Osteoblast (primary cell): Measurements from ENCODE around the gene PMPCA. TPM values are rescaled to one million over a fixed set of nuclear protein-coding genes. Genes with fewer than 3 reads are reported as not detected.
A peak's percentile ranks its signal among the peaks of the same experiment; 100 is the strongest.

ENCODE experiments used
- DNase-seq: peaks from one replicate; pipeline ENCODE4 v3.0.0; 2011; ENCODE audit warnings: low spot score, mixed read lengths; ENCODE audit not compliant: insufficient read length; ENCODE audit errors: missing footprints
- H2AFZ ChIP-seq: 2 replicates; pipeline ENCODE4 v1.6.0; 2011; ENCODE audit warnings: mild to moderate bottlenecking, low read length
- H3K27ac ChIP-seq: 2 replicates; pipeline ENCODE4 v1.5.1; 2011; ENCODE audit warnings: mild to moderate bottlenecking, low read depth, low read length, moderate library complexity
- H3K27me3 ChIP-seq: 2 replicates; pipeline ENCODE4 v1.6.0; 2012; ENCODE audit warnings: mild to moderate bottlenecking, control low read depth, inconsistent platforms, low read length, moderate library complexity; ENCODE audit not compliant: insufficient read depth
- H3K36me3 ChIP-seq: 2 replicates; pipeline ENCODE4 v1.5.1; 2011; ENCODE audit warnings: mild to moderate bottlenecking, low read length, control low read depth, moderate library complexity; ENCODE audit not compliant: insufficient read depth
- H3K4me1 ChIP-seq: 2 replicates; pipeline ENCODE4 v1.5.1; 2011; ENCODE audit warnings: mild to moderate bottlenecking, low read length, control low read depth, moderate library complexity; ENCODE audit not compliant: insufficient read depth
- H3K4me2 ChIP-seq: 2 replicates; pipeline ENCODE4 v1.6.0; 2011; ENCODE audit warnings: mild to moderate bottlenecking, low read length; ENCODE audit not compliant: insufficient read depth
- H3K4me3 ChIP-seq: fragments of 200-600 bp; sonication (generic); 3 replicates; pipeline ENCODE4 v1.5.1; 2012; ENCODE audit warnings: mild to moderate bottlenecking, low read length, inconsistent platforms; ENCODE audit not compliant: insufficient read depth
- H3K79me2 ChIP-seq: 2 replicates; pipeline ENCODE4 v1.6.0; 2012; ENCODE audit warnings: mild to moderate bottlenecking, low read length, control low read depth, inconsistent platforms; ENCODE audit not compliant: insufficient read depth
- H3K9me3 ChIP-seq: 2 replicates; pipeline ENCODE4 v1.5.1; 2011; ENCODE audit warnings: low read depth, low read length, control low read depth
- H4K20me1 ChIP-seq: 2 replicates; pipeline ENCODE4 v1.6.0; 2012; ENCODE audit warnings: mild to moderate bottlenecking, low read length, control low read depth; ENCODE audit not compliant: insufficient read depth
- CTCF ChIP-seq: IDR thresholded peaks from 2 replicates; pipeline ENCODE4 v1.5.1; 2011; ENCODE audit warnings: mild to moderate bottlenecking, low read depth, low read length, moderate library complexity; ENCODE audit errors: extremely low read depth
- total RNA-seq: library from RNA; depleted of rRNA; stranded (reverse); fragments of >200 nt; gene quantifications from 2 replicates; pipeline ENCODE4 v1.2.3, GENCODE V29; 2012

Gene PMPCA
- total RNA-seq, 1 donor, result 39.1 TPM

- peak overlapping the region; percentile 84 for H3K4me3 ChIP-seq
- H3K79me2 ChIP-seq, result peaks cover 57% of the 10 kb centered on the region
- H3K27me3 ChIP-seq, result no peaks in the 10 kb centered on the region
- peaks cover 71% of the 10 kb centered on the region for H4K20me1 ChIP-seq
- H2AFZ ChIP-seq, result no peak overlapping the region
- TF ChIP-seq CTCF, result no peak
- peaks cover 27% of the 10 kb centered on the region for H3K4me1 ChIP-seq
- no peaks in the 10 kb centered on the region for H3K9me3 ChIP-seq
- H3K36me3 ChIP-seq, result peaks cover 40% of the 10 kb centered on the region
- DNase-seq, result peak; percentile 96
- peak overlapping the region; percentile 41 for H3K27ac ChIP-seq
- H3K4me2 ChIP-seq, result peak overlapping the region; percentile 81
Measured at GRCh38 chr9:136438548-136439480, 28.4 kb downstream of the PMPCA start.

GRCh38 chr9:136439481-136440408, 29.3 kb downstream of the PMPCA start, which contains the start of gene INPP5E:
Gene INPP5E, minus strand, starts transcription at chr9:136439845. Its CDS starts 426 bp downstream, at chr9:136439419.
- peaks cover 49% of the 10 kb centered on the region for H3K36me3 ChIP-seq
- no peaks in the 10 kb centered on the region for H3K9me3 ChIP-seq
- peaks cover 27% of the 10 kb centered on the region for H3K4me1 ChIP-seq
- peak; percentile 40 for TF ChIP-seq CTCF
- peaks cover 72% of the 10 kb centered on the region for H4K20me1 ChIP-seq
- peak within 1 kb of the TSS; percentile 41 for H3K27ac ChIP-seq
- H3K4me3 ChIP-seq, result peak within 1 kb of the TSS; percentile 84
- no peaks in the 10 kb centered on the region for H3K27me3 ChIP-seq
- H3K79me2 ChIP-seq, result peaks cover 48% of the 10 kb centered on the region
- H3K4me2 ChIP-seq, result peak within 1 kb of the TSS; percentile 81
- no peak within 1 kb of the TSS for H2AFZ ChIP-seq
- peak; percentile 99 for DNase-seq

GRCh38 chr9:136441191-136441680, 30.8 kb downstream of the PMPCA start:
- no peak for DNase-seq
- peaks cover 64% of the 10 kb centered on the region for H3K36me3 ChIP-seq
- no peak overlapping the region for H3K4me3 ChIP-seq

More at GRCh38 chr9:136441191-136441680, 30.8 kb downstream of the PMPCA start:
- Histone ChIP-seq H3K4me2 (no peak overlapping the region), H3K79me2 (peaks cover 33% of the 10 kb centered on the region), H3K27me3 (no peaks in the 10 kb centered on the region), H4K20me1 (peaks cover 70% of the 10 kb centered on the region), H3K4me1 (peaks cover 27% of the 10 kb centered on the region), H3K9me3 (no peaks in the 10 kb centered on the region), H2AFZ (no peak overlapping the region), H3K27ac (peak overlapping the region; percentile 6)
- TF ChIP-seq CTCF, result no peak
